ENCODE measurements around the gene OOSP2.
"Not testable (repeated sequence)": the region's sequence is repeated elsewhere in the genome, so short reads cannot be mapped to it uniquely, and the experiment has no call there.

OOSP2 gene

GRCh38 chr11:60005360-60005759 is 34.8 kb upstream of the OOSP2 start:
- Histone ChIP-seq H3K27ac (ENCODE audit: low read depth, low read length) (no peak overlapping the region), H3K36me3 (ENCODE audit: low read length) (no peaks in the 10 kb centered on the region), H2AFZ (ENCODE audit: low read depth, low read length, severe bottlenecking) (no peak overlapping the region), H3K9ac (ENCODE audit: low read length) (no peak overlapping the region), H3K9me3 (ENCODE audit: insufficient read depth, low read length) (no peaks in the 10 kb centered on the region), H3K79me2 (ENCODE audit: insufficient read depth, low read length) (no peaks in the 10 kb centered on the region), H3K4me2 (ENCODE audit: low read depth, low read length, poor library complexity, severe bottlenecking) (no peak overlapping the region), H3K4me3 (ENCODE audit: insufficient read depth, low read length, poor library complexity, severe bottlenecking) (no peak overlapping the region), H3K9me2 (replicated peaks; ENCODE audit: insufficient read depth, low read length) (no peaks in the 10 kb centered on the region), H3K27me3 (ENCODE audit: low read length) (no peaks in the 10 kb centered on the region), H3F3A (ENCODE audit: insufficient read depth) (no peaks in the 10 kb centered on the region), H4K20me1 (ENCODE audit: low read depth, low read length) (no peaks in the 10 kb centered on the region)
- no peak for TF ChIP-seq CTCF (IDR thresholded peaks at IDR 0.05; ENCODE audit: insufficient read depth, low read length, poor library complexity, severe bottlenecking)
- no peak for TF ChIP-seq EZH2phosphoT487 (conservative IDR thresholded peaks at IDR 0.05; ENCODE audit: low read length)

GRCh38 chr11:60016881-60017280 is 23.3 kb upstream of the OOSP2 start, which contains the start of gene OOSP4B:
OOSP4B (plus strand) TSS chr11:60017181.
- H3K27me3 ChIP-seq (ENCODE audit: low read length) = no peaks in the 10 kb centered on the region
- H3K4me3 ChIP-seq (ENCODE audit: insufficient read depth, low read length, poor library complexity, severe bottlenecking) = no peak within 1 kb of the TSS
- TF ChIP-seq EZH2phosphoT487 (conservative IDR thresholded peaks at IDR 0.05; ENCODE audit: low read length) = no peak
- no peak for TF ChIP-seq CTCF (IDR thresholded peaks at IDR 0.05; ENCODE audit: insufficient read depth, low read length, poor library complexity, severe bottlenecking)
- no peaks in the 10 kb centered on the region for H3K79me2 ChIP-seq (ENCODE audit: insufficient read depth, low read length)
- H4K20me1 ChIP-seq (ENCODE audit: low read depth, low read length) = no peaks in the 10 kb centered on the region
- no peak within 1 kb of the TSS for H2AFZ ChIP-seq (ENCODE audit: low read depth, low read length, severe bottlenecking)
- no peaks in the 10 kb centered on the region for H3K9me3 ChIP-seq (ENCODE audit: insufficient read depth, low read length)
- H3K9me2 ChIP-seq (replicated peaks; ENCODE audit: insufficient read depth, low read length) = no peaks in the 10 kb centered on the region
- no peak within 1 kb of the TSS for H3K27ac ChIP-seq (ENCODE audit: low read depth, low read length)
- no peaks in the 10 kb centered on the region for H3F3A ChIP-seq (ENCODE audit: insufficient read depth)
- no peaks in the 10 kb centered on the region for H3K36me3 ChIP-seq (ENCODE audit: low read length)
- no peak within 1 kb of the TSS for H3K9ac ChIP-seq (ENCODE audit: low read length)
- no peak within 1 kb of the TSS for H3K4me2 ChIP-seq (ENCODE audit: low read depth, low read length, poor library complexity, severe bottlenecking)

GRCh38 chr11:60018058-60018457 is 22.2 kb upstream of the OOSP2 start:
- H3K9ac ChIP-seq (ENCODE audit: low read length) = no peak overlapping the region
- TF ChIP-seq CTCF (IDR thresholded peaks at IDR 0.05; ENCODE audit: insufficient read depth, low read length, poor library complexity, severe bottlenecking) (no peak), EZH2phosphoT487 (conservative IDR thresholded peaks at IDR 0.05; ENCODE audit: low read length) (no peak)
- no peaks in the 10 kb centered on the region for H3K36me3 ChIP-seq (ENCODE audit: low read length)
- no peak overlapping the region for H3K27ac ChIP-seq (ENCODE audit: low read depth, low read length)
- no peaks in the 10 kb centered on the region for H3K27me3 ChIP-seq (ENCODE audit: low read length)
- no peak overlapping the region for H2AFZ ChIP-seq (ENCODE audit: low read depth, low read length, severe bottlenecking)
- H4K20me1 ChIP-seq (ENCODE audit: low read depth, low read length) = no peaks in the 10 kb centered on the region
- H3K4me2 ChIP-seq (ENCODE audit: low read depth, low read length, poor library complexity, severe bottlenecking) = no peak overlapping the region
- no peaks in the 10 kb centered on the region for H3K9me2 ChIP-seq (replicated peaks; ENCODE audit: insufficient read depth, low read length)
- no peaks in the 10 kb centered on the region for H3F3A ChIP-seq (ENCODE audit: insufficient read depth)
- no peaks in the 10 kb centered on the region for H3K9me3 ChIP-seq (ENCODE audit: insufficient read depth, low read length)
- H3K4me3 ChIP-seq (ENCODE audit: insufficient read depth, low read length, poor library complexity, severe bottlenecking) = no peak overlapping the region
- H3K79me2 ChIP-seq (ENCODE audit: insufficient read depth, low read length) = no peaks in the 10 kb centered on the region

- H3K27ac ChIP-seq (ENCODE audit: low read depth, low read length); H3K9me3 ChIP-seq (ENCODE audit: insufficient read depth, low read length); H3K9me2 ChIP-seq (replicated peaks; ENCODE audit: insufficient read depth, low read length): not testable (repeated sequence)
Measured at GRCh38 chr11:60020376-60020775, 19.8 kb upstream of the OOSP2 start.

More at GRCh38 chr11:60020376-60020775, 19.8 kb upstream of the OOSP2 start:
- H3K4me2 ChIP-seq (ENCODE audit: low read depth, low read length, poor library complexity, severe bottlenecking); H3K27me3 ChIP-seq (ENCODE audit: low read length); H3K36me3 ChIP-seq (ENCODE audit: low read length); H3F3A ChIP-seq (ENCODE audit: insufficient read depth); H2AFZ ChIP-seq (ENCODE audit: low read depth, low read length, severe bottlenecking); H4K20me1 ChIP-seq (ENCODE audit: low read depth, low read length); H3K4me3 ChIP-seq (ENCODE audit: insufficient read depth, low read length, poor library complexity, severe bottlenecking); H3K79me2 ChIP-seq (ENCODE audit: insufficient read depth, low read length); H3K9ac ChIP-seq (ENCODE audit: low read length): not testable (repeated sequence)

Data from SU-DHL-6 (cell line).